Measurements from ENCODE around the gene SUCO. TPM values are rescaled to one million over a fixed set of nuclear protein-coding genes. Genes with fewer than 3 reads are reported as not detected.
A peak's percentile ranks its signal among the peaks of the same experiment; 100 is the strongest.

Gene SUCO
- total RNA-seq, 1 experiment from 2014 or later, result 50.3 TPM

DNA sequence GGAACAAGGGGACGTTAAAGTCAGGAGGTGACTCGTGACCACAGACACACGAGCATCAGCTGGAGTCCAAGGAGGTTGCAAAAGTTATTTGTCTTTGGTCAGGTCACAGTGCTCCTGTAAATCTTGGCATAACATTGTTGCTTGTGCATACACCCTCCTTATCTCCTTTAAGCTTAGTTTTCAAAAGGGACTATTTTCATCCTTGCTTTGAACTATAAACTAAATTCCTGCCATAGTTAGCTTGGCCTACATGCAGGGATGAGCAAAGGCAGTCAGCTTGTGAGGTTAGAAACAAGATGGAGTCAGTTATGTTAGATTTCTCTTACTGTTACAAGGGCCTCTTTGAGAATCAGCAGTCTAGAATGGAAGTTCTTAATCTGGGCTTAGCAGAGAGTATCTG, 97.9 kb downstream of the SUCO start:
- Mint-ChIP-seq H3K9me3 (ENCODE audit: unreplicated experiment) (peaks cover 32% of the 10 kb centered on the region), H3K4me3 (ENCODE audit: unreplicated experiment) (peak overlapping the region; percentile 27), H3K4me1 (ENCODE audit: low read depth, unreplicated experiment) (peaks cover 28% of the 10 kb centered on the region), H3K27ac (ENCODE audit: unreplicated experiment) (peak overlapping the region; percentile 89), H3K36me3 (ENCODE audit: insufficient read depth, unreplicated experiment) (peaks cover 6% of the 10 kb centered on the region), H3K27me3 (ENCODE audit: insufficient read depth, unreplicated experiment) (no peaks in the 10 kb centered on the region)
- BruUV-seq (replicated peaks), result no TSS peak
- TF ChIP-seq, protein P1, sequence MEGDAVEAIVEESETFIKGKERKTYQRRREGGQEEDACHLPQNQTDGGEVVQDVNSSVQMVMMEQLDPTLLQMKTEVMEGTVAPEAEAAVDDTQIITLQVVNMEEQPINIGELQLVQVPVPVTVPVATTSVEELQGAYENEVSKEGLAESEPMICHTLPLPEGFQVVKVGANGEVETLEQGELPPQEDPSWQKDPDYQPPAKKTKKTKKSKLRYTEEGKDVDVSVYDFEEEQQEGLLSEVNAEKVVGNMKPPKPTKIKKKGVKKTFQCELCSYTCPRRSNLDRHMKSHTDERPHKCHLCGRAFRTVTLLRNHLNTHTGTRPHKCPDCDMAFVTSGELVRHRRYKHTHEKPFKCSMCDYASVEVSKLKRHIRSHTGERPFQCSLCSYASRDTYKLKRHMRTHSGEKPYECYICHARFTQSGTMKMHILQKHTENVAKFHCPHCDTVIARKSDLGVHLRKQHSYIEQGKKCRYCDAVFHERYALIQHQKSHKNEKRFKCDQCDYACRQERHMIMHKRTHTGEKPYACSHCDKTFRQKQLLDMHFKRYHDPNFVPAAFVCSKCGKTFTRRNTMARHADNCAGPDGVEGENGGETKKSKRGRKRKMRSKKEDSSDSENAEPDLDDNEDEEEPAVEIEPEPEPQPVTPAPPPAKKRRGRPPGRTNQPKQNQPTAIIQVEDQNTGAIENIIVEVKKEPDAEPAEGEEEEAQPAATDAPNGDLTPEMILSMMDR (IDR thresholded peaks at IDR 0.05; ENCODE audit: insufficient read depth in 1 of 2, low read depth in 1 of 2, low read length in 1 of 2, severe bottlenecking in 1 of 2, unreplicated experiment in 1 of 2), result no peak
- H3K4me1 ChIP-seq, result peaks cover 60% of the 10 kb centered on the region
- H3K4me3 ChIP-seq (ENCODE audit: low read depth, low read length), result no peak overlapping the region
- POLR2A ChIA-PET, result interaction anchor here (1.4 kb wide), 1 partner anchor 98 kb away, joined by 5 read pairs; the partner anchor contains the start of gene SUCO
- H3K36me3 ChIP-seq (ENCODE audit: control insufficient read depth, insufficient read depth, low read length), result no peaks in the 10 kb centered on the region
- no peaks in the 10 kb centered on the region for H3K9me3 ChIP-seq
- intact Hi-C loops (cut with micrococcal nuclease; ENCODE audit: unreplicated experiment), result loop anchor here (5.0 kb wide), 1 partner anchor 46 kb away; no protein-coding TSS in a partner anchor
- CTCF ChIA-PET, result interaction anchor here (0.6 kb wide), 1 partner anchor 345 kb away, joined by 11 read pairs; no protein-coding TSS in a partner anchor
- no peaks in the 10 kb centered on the region for H3K27me3 ChIP-seq (replicated peaks; ENCODE audit: control insufficient read depth, insufficient read depth, low read length)
- DNase-seq, result peak; percentile 49 to 59

- H3K4me1 Mint-ChIP-seq (ENCODE audit: low read depth, unreplicated experiment), result peaks cover 29% of the 10 kb centered on the region
- H3K4me1 ChIP-seq, result no peaks in the 10 kb centered on the region
- no peak overlapping the region for H3K27ac Mint-ChIP-seq (ENCODE audit: unreplicated experiment)
- no peaks in the 10 kb centered on the region for H3K36me3 ChIP-seq (ENCODE audit: control insufficient read depth, insufficient read depth, low read length)
- peaks cover 12% of the 10 kb centered on the region for H3K9me3 Mint-ChIP-seq (ENCODE audit: unreplicated experiment)
- POLR2A ChIA-PET, result no interaction called here
- H3K36me3 Mint-ChIP-seq (ENCODE audit: insufficient read depth, unreplicated experiment), result no peaks in the 10 kb centered on the region
- no peak overlapping the region for H3K4me3 Mint-ChIP-seq (ENCODE audit: unreplicated experiment)
- DNase-seq, result no peak
- TF ChIP-seq, protein P1 (IDR thresholded peaks at IDR 0.05; ENCODE audit: insufficient read depth in 1 of 2, low read depth in 1 of 2, low read length in 1 of 2, severe bottlenecking in 1 of 2, unreplicated experiment in 1 of 2), result no peak
- CTCF ChIA-PET, result no interaction called here
- H3K4me3 ChIP-seq (ENCODE audit: low read depth, low read length), result no peak overlapping the region
- intact Hi-C loops (cut with micrococcal nuclease; ENCODE audit: unreplicated experiment), result no loop called here
- no peaks in the 10 kb centered on the region; the same call in 1 of the 2 replicates for H3K9me3 ChIP-seq
- H3K27me3 ChIP-seq (replicated peaks; ENCODE audit: control insufficient read depth, insufficient read depth, low read length), result no peaks in the 10 kb centered on the region
- no TSS peak for BruUV-seq (replicated peaks)
- no peaks in the 10 kb centered on the region for H3K27me3 Mint-ChIP-seq (ENCODE audit: insufficient read depth, unreplicated experiment)
Measured at GRCh38 chr1:172637522-172637921, 104.6 kb downstream of the SUCO start.

GRCh38 chr1:172638249-172638648, 105.3 kb downstream of the SUCO start:
- DNase-seq, result no peak
- H3K9me3 Mint-ChIP-seq (ENCODE audit: unreplicated experiment), result peaks cover 12% of the 10 kb centered on the region
- TF ChIP-seq, protein P1 (IDR thresholded peaks at IDR 0.05; ENCODE audit: insufficient read depth in 1 of 2, low read depth in 1 of 2, low read length in 1 of 2, severe bottlenecking in 1 of 2, unreplicated experiment in 1 of 2), result no peak
- BruUV-seq (replicated peaks), result no TSS peak
- H3K27me3 ChIP-seq (replicated peaks; ENCODE audit: control insufficient read depth, insufficient read depth, low read length), result no peaks in the 10 kb centered on the region
- H3K27ac Mint-ChIP-seq (ENCODE audit: unreplicated experiment), result no peak overlapping the region
- no peaks in the 10 kb centered on the region; the same call in 1 of the 2 replicates for H3K9me3 ChIP-seq
- H3K4me1 ChIP-seq, result no peaks in the 10 kb centered on the region
- ChIA-PET POLR2A (no interaction called here), CTCF (no interaction called here)
- H3K36me3 ChIP-seq (ENCODE audit: control insufficient read depth, insufficient read depth, low read length), result no peaks in the 10 kb centered on the region
- peaks cover 29% of the 10 kb centered on the region for H3K4me1 Mint-ChIP-seq (ENCODE audit: low read depth, unreplicated experiment)
- intact Hi-C loops (cut with micrococcal nuclease; ENCODE audit: unreplicated experiment), result no loop called here
- H3K4me3 Mint-ChIP-seq (ENCODE audit: unreplicated experiment), result no peak overlapping the region
- H3K4me3 ChIP-seq (ENCODE audit: low read depth, low read length), result no peak overlapping the region
- H3K36me3 Mint-ChIP-seq (ENCODE audit: insufficient read depth, unreplicated experiment), result no peaks in the 10 kb centered on the region
- no peaks in the 10 kb centered on the region for H3K27me3 Mint-ChIP-seq (ENCODE audit: insufficient read depth, unreplicated experiment)
